Measurements from ENCODE around the gene SLC7A6.

The SLC7A6 gene

GRCh38 chr16:68339214-68339613 is 74.9 kb downstream of the SLC7A6 start:
- in situ Hi-C loops (cut with HindIII; ENCODE audit: low sequenced_read_pairs): no loop called here

GRCh38 chr16:68342620-68343019 is 78.3 kb downstream of the SLC7A6 start:
- in situ Hi-C loops (cut with HindIII; ENCODE audit: low sequenced_read_pairs): no loop called here

- in situ Hi-C loops (cut with HindIII; ENCODE audit: low sequenced_read_pairs): no loop called here
Observed at GRCh38 chr16:68343137-68343536, 78.8 kb downstream of the SLC7A6 start.

- in situ Hi-C loops (cut with HindIII; ENCODE audit: low sequenced_read_pairs): no loop called here
Observed at GRCh38 chr16:68344252-68344651, 79.9 kb downstream of the SLC7A6 start.

- in situ Hi-C loops (cut with HindIII; ENCODE audit: low sequenced_read_pairs): no loop called here
Observed at GRCh38 chr16:68345351-68345810, 81.1 kb downstream of the SLC7A6 start.

- in situ Hi-C loops (cut with HindIII; ENCODE audit: low sequenced_read_pairs): no loop called here
Observed at GRCh38 chr16:68345958-68346635, 81.8 kb downstream of the SLC7A6 start.

- in situ Hi-C loops (cut with HindIII; ENCODE audit: low sequenced_read_pairs): no loop called here
Observed at GRCh38 chr16:68346892-68347480, 82.7 kb downstream of the SLC7A6 start.

- in situ Hi-C loops (cut with HindIII; ENCODE audit: low sequenced_read_pairs): no loop called here
Observed at GRCh38 chr16:68347605-68348004, 83.3 kb downstream of the SLC7A6 start.

- in situ Hi-C loops (cut with HindIII; ENCODE audit: low sequenced_read_pairs): no loop called here
Observed at GRCh38 chr16:68348639-68349445, 84.5 kb downstream of the SLC7A6 start.

GRCh38 chr16:68349838-68350410 is 85.6 kb downstream of the SLC7A6 start:
- in situ Hi-C loops (cut with HindIII; ENCODE audit: low sequenced_read_pairs): no loop called here

- in situ Hi-C loops (cut with HindIII; ENCODE audit: low sequenced_read_pairs): no loop called here
Observed at GRCh38 chr16:68350813-68351350, 86.6 kb downstream of the SLC7A6 start.
